Measurements from ENCODE around the gene GSTO2.

DNA sequence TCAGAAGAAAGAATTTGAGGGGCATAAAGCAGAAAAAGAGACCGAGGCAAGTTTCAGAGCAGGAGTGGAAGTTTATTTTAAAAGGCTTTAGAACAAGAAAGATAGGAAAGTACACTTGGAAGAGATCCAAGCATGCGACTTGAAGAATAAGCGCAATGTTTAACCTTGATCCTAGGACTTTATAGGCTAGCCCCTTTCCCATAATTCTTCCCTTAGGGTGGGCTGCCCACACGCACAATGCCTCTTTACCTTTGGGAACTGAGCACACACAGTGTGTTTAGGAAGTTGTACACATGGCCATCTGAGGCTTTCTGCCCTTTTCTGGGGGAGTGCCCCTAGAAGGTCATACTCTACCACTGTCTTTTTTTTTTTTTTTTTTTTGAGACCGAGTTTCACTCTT is 25.5 kb upstream of the GSTO2 start:
- TF ChIP-seq, protein P1, sequence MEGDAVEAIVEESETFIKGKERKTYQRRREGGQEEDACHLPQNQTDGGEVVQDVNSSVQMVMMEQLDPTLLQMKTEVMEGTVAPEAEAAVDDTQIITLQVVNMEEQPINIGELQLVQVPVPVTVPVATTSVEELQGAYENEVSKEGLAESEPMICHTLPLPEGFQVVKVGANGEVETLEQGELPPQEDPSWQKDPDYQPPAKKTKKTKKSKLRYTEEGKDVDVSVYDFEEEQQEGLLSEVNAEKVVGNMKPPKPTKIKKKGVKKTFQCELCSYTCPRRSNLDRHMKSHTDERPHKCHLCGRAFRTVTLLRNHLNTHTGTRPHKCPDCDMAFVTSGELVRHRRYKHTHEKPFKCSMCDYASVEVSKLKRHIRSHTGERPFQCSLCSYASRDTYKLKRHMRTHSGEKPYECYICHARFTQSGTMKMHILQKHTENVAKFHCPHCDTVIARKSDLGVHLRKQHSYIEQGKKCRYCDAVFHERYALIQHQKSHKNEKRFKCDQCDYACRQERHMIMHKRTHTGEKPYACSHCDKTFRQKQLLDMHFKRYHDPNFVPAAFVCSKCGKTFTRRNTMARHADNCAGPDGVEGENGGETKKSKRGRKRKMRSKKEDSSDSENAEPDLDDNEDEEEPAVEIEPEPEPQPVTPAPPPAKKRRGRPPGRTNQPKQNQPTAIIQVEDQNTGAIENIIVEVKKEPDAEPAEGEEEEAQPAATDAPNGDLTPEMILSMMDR (IDR thresholded peaks at IDR 0.05 in 8 of 11, conservative IDR thresholded peaks at IDR 0.05 in 3 of 11): no peak
- no peak for TF ChIP-seq POLR2AphosphoS5 (IDR thresholded peaks at IDR 0.05)
